GM19324 (cell line): ENCODE data around the gene KIAA0408.
"Not testable (repeated sequence)": the region's sequence is repeated elsewhere in the genome, so short reads cannot be mapped to it uniquely, and the experiment has no call there.

ENCODE experiments used
- ATAC-seq: cut with Tn5 transposase; IDR thresholded peaks from one replicate; pipeline ENCODE4 v1.9.1; 2021; ENCODE audit warnings: mild to moderate bottlenecking, moderate library complexity; ENCODE audit not compliant: unreplicated experiment, low FRiP score

Gene KIAA0408

GRCh38 chr6:127464161-127464880 is 5.1 kb upstream of the KIAA0408 start:
- no peak for ATAC-seq

GRCh38 chr6:127463056-127463455 is 3.9 kb upstream of the KIAA0408 start:
- ATAC-seq: no peak

- ATAC-seq: no peak
These were observed 3.2 kb upstream of the KIAA0408 start for GRCh38 chr6:127462376-127462775.

- no peak for ATAC-seq
These were observed 1.3 kb upstream of the KIAA0408 start for GRCh38 chr6:127460465-127460864.

GRCh38 chr6:127458817-127459216 is 372 bp downstream of the KIAA0408 start:
- ATAC-seq: no peak

GRCh38 chr6:127458222-127458621 is 967 bp downstream of the KIAA0408 start:
- ATAC-seq: no peak

GRCh38 chr6:127457456-127458064 is 1.6 kb downstream of the KIAA0408 start:
- ATAC-seq: no peak

GRCh38 chr6:127456465-127456864 is 2.7 kb downstream of the KIAA0408 start:
- ATAC-seq: no peak

- no peak for ATAC-seq
These were observed 5.2 kb downstream of the KIAA0408 start for GRCh38 chr6:127453845-127454619.

GRCh38 chr6:127452803-127453202 is 6.4 kb downstream of the KIAA0408 start:
- no peak for ATAC-seq

GRCh38 chr6:127451388-127451787 is 7.8 kb downstream of the KIAA0408 start:
- ATAC-seq: no peak

GRCh38 chr6:127447780-127448179 is 11.4 kb downstream of the KIAA0408 start:
- ATAC-seq: no peak

- no peak for ATAC-seq
These were observed 12.8 kb downstream of the KIAA0408 start for GRCh38 chr6:127446356-127446755.

- ATAC-seq: no peak
These were observed 17.3 kb downstream of the KIAA0408 start for GRCh38 chr6:127441881-127442280.

- ATAC-seq: no peak
These were observed 19.5 kb downstream of the KIAA0408 start for GRCh38 chr6:127439718-127440117.

GRCh38 chr6:127436578-127437110 is 22.5 kb downstream of the KIAA0408 start:
- no peak for ATAC-seq

- no peak for ATAC-seq
These were observed 23.5 kb downstream of the KIAA0408 start for GRCh38 chr6:127435626-127436220.

- ATAC-seq: no peak
These were observed 24.5 kb downstream of the KIAA0408 start for GRCh38 chr6:127434651-127435050.

- ATAC-seq: not testable (repeated sequence)
These were observed 30.6 kb downstream of the KIAA0408 start for GRCh38 chr6:127428562-127428961.

GRCh38 chr6:127423921-127424320 is 35.3 kb downstream of the KIAA0408 start:
- ATAC-seq: no peak

GRCh38 chr6:127421164-127421563 is 38.0 kb downstream of the KIAA0408 start:
- not testable (repeated sequence) for ATAC-seq
